Activated T-helper 17 cell treated with anti-CD3 and anti-CD28 coated beads, Interleukin-2, amount 50 U/mL, for 72 hours (primary cell): ENCODE results near the gene DNAJC1. TPM values are rescaled to one million over a fixed set of nuclear protein-coding genes. Genes with fewer than 3 reads are reported as not detected.

ENCODE experiments used
- ATAC-seq: fragments of 150-1000 bp; cut with Tn5 transposase; replicated peaks from 2 replicates; pipeline ENCODE4 v1.10.0; 2021; ENCODE audit warnings: mild to moderate bottlenecking, moderate library complexity
- H3K27ac Mint-ChIP-seq: one replicate; pipeline ENCODE4 v1.8.0; 2022; ENCODE audit warnings: mixed read lengths
- H3K27me3 Mint-ChIP-seq: one replicate; pipeline ENCODE4 v1.8.0; 2022; ENCODE audit warnings: mixed read lengths
- H3K36me3 Mint-ChIP-seq: one replicate; pipeline ENCODE4 v1.8.0; 2022; ENCODE audit warnings: low read depth, mild to moderate bottlenecking, mixed read lengths
- H3K4me1 Mint-ChIP-seq: one replicate; pipeline ENCODE4 v1.8.0; 2022; ENCODE audit warnings: mixed read lengths
- H3K4me3 Mint-ChIP-seq: one replicate; pipeline ENCODE4 v1.8.0; 2022; ENCODE audit warnings: mild to moderate bottlenecking, mixed read lengths
- H3K9me3 Mint-ChIP-seq: one replicate; pipeline ENCODE4 v1.8.0; 2022; ENCODE audit warnings: mixed read lengths
- total RNA-seq, 2 donors: library from RNA; stranded (reverse); gene quantifications; one replicate each; pipeline ENCODE4 v1.2.3, GENCODE V29; 2022

Gene DNAJC1
- total RNA-seq, 2 donors from 2014 or later, result 21.4 to 21.5 TPM

- Mint-ChIP-seq H3K27me3 (no peaks in the 10 kb centered on the region), H3K4me1 (no peaks in the 10 kb centered on the region), H3K9me3 (no peaks in the 10 kb centered on the region), H3K4me3 (no peak overlapping the region), H3K27ac (no peak overlapping the region), H3K36me3 (peaks cover 6% of the 10 kb centered on the region)
- ATAC-seq, result no peak
These were observed 79.0 kb downstream of the DNAJC1 start for GRCh38 chr10:21924511-21924910.

GRCh38 chr10:21920633-21921032, 82.9 kb downstream of the DNAJC1 start:
- no peak overlapping the region for H3K4me3 Mint-ChIP-seq
- ATAC-seq, result no peak
- no peaks in the 10 kb centered on the region for H3K4me1 Mint-ChIP-seq
- H3K27me3 Mint-ChIP-seq, result no peaks in the 10 kb centered on the region
- H3K36me3 Mint-ChIP-seq, result peaks cover 17% of the 10 kb centered on the region
- H3K27ac Mint-ChIP-seq, result no peak overlapping the region
- no peaks in the 10 kb centered on the region for H3K9me3 Mint-ChIP-seq

GRCh38 chr10:21919906-21920305, 83.6 kb downstream of the DNAJC1 start:
- Mint-ChIP-seq H3K27ac (no peak overlapping the region), H3K36me3 (peaks cover 17% of the 10 kb centered on the region), H3K4me3 (no peak overlapping the region), H3K27me3 (no peaks in the 10 kb centered on the region), H3K9me3 (no peaks in the 10 kb centered on the region), H3K4me1 (no peaks in the 10 kb centered on the region)
- ATAC-seq, result no peak

GRCh38 chr10:21919117-21919516, 84.4 kb downstream of the DNAJC1 start:
- Mint-ChIP-seq H3K27me3 (no peaks in the 10 kb centered on the region), H3K27ac (no peak overlapping the region), H3K36me3 (peaks cover 17% of the 10 kb centered on the region), H3K4me1 (no peaks in the 10 kb centered on the region), H3K4me3 (no peak overlapping the region), H3K9me3 (no peaks in the 10 kb centered on the region)
- no peak for ATAC-seq

GRCh38 chr10:21912625-21913024, 90.9 kb downstream of the DNAJC1 start:
- Mint-ChIP-seq H3K4me3 (no peak overlapping the region), H3K4me1 (no peaks in the 10 kb centered on the region), H3K36me3 (peaks cover 14% of the 10 kb centered on the region), H3K9me3 (no peaks in the 10 kb centered on the region), H3K27me3 (no peaks in the 10 kb centered on the region), H3K27ac (peak overlapping the region; percentile 22)
- no peak for ATAC-seq

- H3K4me3 Mint-ChIP-seq, result no peak overlapping the region
- H3K36me3 Mint-ChIP-seq, result peaks cover 20% of the 10 kb centered on the region
- no peaks in the 10 kb centered on the region for H3K9me3 Mint-ChIP-seq
- H3K4me1 Mint-ChIP-seq, result no peaks in the 10 kb centered on the region
- ATAC-seq, result no peak
- no peak overlapping the region for H3K27ac Mint-ChIP-seq
- no peaks in the 10 kb centered on the region for H3K27me3 Mint-ChIP-seq
These were observed 92.7 kb downstream of the DNAJC1 start for GRCh38 chr10:21910798-21911197.

- Mint-ChIP-seq H3K4me1 (no peaks in the 10 kb centered on the region), H3K27me3 (no peaks in the 10 kb centered on the region), H3K27ac (no peak overlapping the region), H3K4me3 (no peak overlapping the region), H3K9me3 (no peaks in the 10 kb centered on the region), H3K36me3 (peaks cover 40% of the 10 kb centered on the region)
- ATAC-seq, result no peak
These were observed 96.1 kb downstream of the DNAJC1 start for GRCh38 chr10:21907436-21907835.

GRCh38 chr10:21904930-21905329, 98.6 kb downstream of the DNAJC1 start:
- H3K36me3 Mint-ChIP-seq, result peaks cover 28% of the 10 kb centered on the region
- no peaks in the 10 kb centered on the region for H3K9me3 Mint-ChIP-seq
- no peak for ATAC-seq
- H3K27ac Mint-ChIP-seq, result no peak overlapping the region
- no peaks in the 10 kb centered on the region for H3K4me1 Mint-ChIP-seq
- H3K4me3 Mint-ChIP-seq, result no peak overlapping the region
- no peaks in the 10 kb centered on the region for H3K27me3 Mint-ChIP-seq

- ATAC-seq, result no peak
- no peaks in the 10 kb centered on the region for H3K4me1 Mint-ChIP-seq
- H3K36me3 Mint-ChIP-seq, result peaks cover 36% of the 10 kb centered on the region
- no peak overlapping the region for H3K27ac Mint-ChIP-seq
- H3K4me3 Mint-ChIP-seq, result no peak overlapping the region
- H3K27me3 Mint-ChIP-seq, result no peaks in the 10 kb centered on the region
- H3K9me3 Mint-ChIP-seq, result peaks cover 6% of the 10 kb centered on the region
These were observed 103.8 kb downstream of the DNAJC1 start for GRCh38 chr10:21899736-21900135.

- Mint-ChIP-seq H3K4me3 (no peak overlapping the region), H3K4me1 (no peaks in the 10 kb centered on the region), H3K27ac (no peak overlapping the region), H3K36me3 (peaks cover 42% of the 10 kb centered on the region), H3K27me3 (no peaks in the 10 kb centered on the region), H3K9me3 (peaks cover 20% of the 10 kb centered on the region)
- no peak for ATAC-seq
These were observed 107.6 kb downstream of the DNAJC1 start for GRCh38 chr10:21895932-21896331.

GRCh38 chr10:21894648-21895342, 108.7 kb downstream of the DNAJC1 start:
- Mint-ChIP-seq H3K4me1 (peaks cover under 1% of the 10 kb centered on the region), H3K4me3 (no peak overlapping the region), H3K9me3 (peaks cover 20% of the 10 kb centered on the region), H3K27me3 (no peaks in the 10 kb centered on the region), H3K36me3 (peaks cover 52% of the 10 kb centered on the region), H3K27ac (no peak overlapping the region)
- ATAC-seq, result no peak

GRCh38 chr10:21891439-21891838, 112.1 kb downstream of the DNAJC1 start:
- Mint-ChIP-seq H3K27ac (no peak overlapping the region), H3K27me3 (no peaks in the 10 kb centered on the region)

GRCh38 chr10:21889477-21890275, 113.9 kb downstream of the DNAJC1 start:
- ATAC-seq, result peak; percentile 29
- Mint-ChIP-seq H3K4me1 (peaks cover 30% of the 10 kb centered on the region), H3K9me3 (peaks cover 21% of the 10 kb centered on the region), H3K36me3 (peaks cover 44% of the 10 kb centered on the region), H3K27ac (no peak overlapping the region), H3K4me3 (peak overlapping the region; percentile 41), H3K27me3 (no peaks in the 10 kb centered on the region)

More at GRCh38 chr10:21891439-21891838, 112.1 kb downstream of the DNAJC1 start:
- no peak for ATAC-seq
- H3K36me3 Mint-ChIP-seq, result peaks cover 45% of the 10 kb centered on the region
- H3K9me3 Mint-ChIP-seq, result peaks cover 20% of the 10 kb centered on the region
- H3K4me1 Mint-ChIP-seq, result peaks cover 22% of the 10 kb centered on the region
- no peak overlapping the region for H3K4me3 Mint-ChIP-seq

- Mint-ChIP-seq H3K9me3 (peaks cover 18% of the 10 kb centered on the region), H3K4me3 (peak overlapping the region; percentile 41), H3K27me3 (no peaks in the 10 kb centered on the region), H3K27ac (peak overlapping the region; percentile 51), H3K4me1 (peaks cover 30% of the 10 kb centered on the region), H3K36me3 (peaks cover 39% of the 10 kb centered on the region)
- peak; percentile 52 for ATAC-seq
These were observed 114.6 kb downstream of the DNAJC1 start for GRCh38 chr10:21888959-21889358.

- no peak for ATAC-seq
- no peak overlapping the region for H3K4me3 Mint-ChIP-seq
- no peaks in the 10 kb centered on the region for H3K27me3 Mint-ChIP-seq
- H3K27ac Mint-ChIP-seq, result no peak overlapping the region
- peaks cover 11% of the 10 kb centered on the region for H3K9me3 Mint-ChIP-seq
- peaks cover 37% of the 10 kb centered on the region for H3K36me3 Mint-ChIP-seq
- peaks cover 30% of the 10 kb centered on the region for H3K4me1 Mint-ChIP-seq
These were observed 117.6 kb downstream of the DNAJC1 start for GRCh38 chr10:21885940-21886339.
